GM23338 (cell line): ENCODE measurements around the gene IGF1R. TPM values are rescaled to one million over a fixed set of nuclear protein-coding genes. Genes with fewer than 3 reads are reported as not detected.

Source experiments
- ATAC-seq: fragments of 200-7000 bp; cut with Tn5 transposase; 3 replicates; pipeline ENCODE4 v1.9.1; 2020
- DNase-seq: peaks from one replicate; pipeline ENCODE4 v3.0.0-alpha.2; 2015; ENCODE audit warnings: low spot score
- H2AFZ ChIP-seq: fragments of 200-600 bp; sonication (generic); 2 replicates; pipeline ENCODE4 v1.8.0; 2016; ENCODE audit warnings: antibody characterized with exemption, mild to moderate bottlenecking, moderate library complexity
- H3F3A ChIP-seq: fragments of 200-600 bp; sonication (generic); replicated peaks from 2 replicates; pipeline ENCODE4 v1.8.0; 2017; ENCODE audit warnings: antibody characterized with exemption, mixed run types, low read depth
- H3K27ac ChIP-seq: fragments of 200-600 bp; sonication (generic); 2 replicates; pipeline ENCODE4 v1.6.1; 2016; ENCODE audit warnings: low read depth
- H3K27me3 ChIP-seq: fragments of 200-600 bp; sonication (generic); 2 replicates; pipeline ENCODE4 v1.8.0; 2016; ENCODE audit warnings: mild to moderate bottlenecking, mixed run types, moderate library complexity; ENCODE audit not compliant: insufficient read depth
- H3K36me3 ChIP-seq: fragments of 200-600 bp; sonication (generic); 2 replicates; pipeline ENCODE4 v1.8.0; 2016; ENCODE audit warnings: mild to moderate bottlenecking; ENCODE audit not compliant: insufficient read depth
- H3K4me1 ChIP-seq: fragments of 200-600 bp; sonication (generic); 2 replicates; pipeline ENCODE4 v1.8.0; 2016; ENCODE audit warnings: mild to moderate bottlenecking, moderate library complexity; ENCODE audit not compliant: insufficient read depth
- H3K4me2 ChIP-seq: fragments of 200-600 bp; sonication (generic); 2 replicates; pipeline ENCODE4 v1.7.1; 2017; ENCODE audit warnings: mixed run types
- H3K4me3 ChIP-seq: fragments of 200-600 bp; sonication (generic); 2 replicates; pipeline ENCODE4 v1.6.1; 2016; ENCODE audit warnings: mixed run types
- H3K79me2 ChIP-seq: fragments of 200-600 bp; sonication (generic); replicated peaks from 2 replicates; pipeline ENCODE4 v1.8.0; 2017; ENCODE audit warnings: mild to moderate bottlenecking; ENCODE audit not compliant: insufficient read depth
- H3K9me2 ChIP-seq: fragments of 200-600 bp; sonication (generic); 2 replicates; pipeline ENCODE4 v1.8.0; 2017; ENCODE audit not compliant: insufficient read depth
- H4K20me1 ChIP-seq: fragments of 200-600 bp; sonication (generic); replicated peaks from 2 replicates; pipeline ENCODE4 v1.8.0; 2017; ENCODE audit warnings: mild to moderate bottlenecking; ENCODE audit not compliant: insufficient read depth
- H3K27ac Mint-ChIP-seq: 2 replicates; pipeline ENCODE4 v1.8.0; 2020; ENCODE audit warnings: inconsistent platforms, mild to moderate bottlenecking, moderate library complexity, mixed read lengths
- H3K27me3 Mint-ChIP-seq: 3 replicates; pipeline ENCODE4 v1.8.0; 2022; ENCODE audit warnings: low read depth, mild to moderate bottlenecking, moderate library complexity, mixed read lengths, inconsistent platforms; ENCODE audit not compliant: insufficient read depth, poor library complexity
- H3K36me3 Mint-ChIP-seq: 3 replicates; pipeline ENCODE4 v1.8.0; 2021; ENCODE audit warnings: low read depth, mild to moderate bottlenecking, inconsistent platforms, moderate library complexity, mixed read lengths
- H3K4me1 Mint-ChIP-seq: 3 replicates; pipeline ENCODE4 v1.8.0; 2020; ENCODE audit warnings: mild to moderate bottlenecking, inconsistent platforms, mixed read lengths
- H3K4me3 Mint-ChIP-seq: 3 replicates; pipeline ENCODE4 v1.8.0; 2021; ENCODE audit warnings: moderate library complexity, mild to moderate bottlenecking, inconsistent platforms, mixed read lengths
- H3K9me3 Mint-ChIP-seq: 3 replicates; pipeline ENCODE4 v1.8.0; 2020; ENCODE audit warnings: moderate library complexity, mild to moderate bottlenecking, inconsistent platforms, mixed read lengths
- CREB1 ChIP-seq: fragments of 250-450 bp; sonication (Bioruptor Pico); IDR thresholded peaks from 2 replicates; pipeline ENCODE4 v1.5.0; 2020; ENCODE audit warnings: low read depth, mild to moderate bottlenecking, moderate library complexity
- EZH2phosphoT487 ChIP-seq: fragments of 200-600 bp; sonication (generic); IDR thresholded peaks from one replicate; pipeline ENCODE4 v1.8.1; 2018; ENCODE audit warnings: antibody characterized with exemption; ENCODE audit not compliant: unreplicated experiment
- NANOG ChIP-seq: IDR thresholded peaks from 2 replicates; pipeline ENCODE4 v1.6.1; 2016; ENCODE audit warnings: antibody characterized with exemption, borderline replicate concordance
- POLR2AphosphoS5 ChIP-seq: IDR thresholded peaks from 2 replicates; pipeline ENCODE4 v1.6.1; 2016; ENCODE audit warnings: antibody characterized with exemption, low read depth
- STAT1 ChIP-seq: IDR thresholded peaks from one replicate; pipeline ENCODE4 v1.6.1; 2016; ENCODE audit warnings: antibody characterized with exemption; ENCODE audit not compliant: unreplicated experiment
- ZNF331 ChIP-seq: fragments of 250-450 bp; sonication (Bioruptor Pico); IDR thresholded peaks from 2 replicates; pipeline ENCODE4 v1.5.0; 2020; ENCODE audit warnings: low read depth, mild to moderate bottlenecking, moderate library complexity
- polyA plus RNA-seq: library from polyadenylated mRNA; unstranded; fragments of >200 nt; fragmentation: Nextera tagmentation; extraction: Ambion mirVana; gene quantifications from 2 replicates; pipeline ENCODE4 v1.2.1, GENCODE V29; 2016
- total RNA-seq: library from RNA; depleted of rRNA; stranded (reverse); fragments of >200 nt; shearing (Covaris generic); gene quantifications from 2 replicates; pipeline ENCODE4 v1.2.3, GENCODE V29; 2014
- TF ChIP-seq, protein P1 (sequence below): IDR thresholded peaks from 2 replicates; pipeline ENCODE4 v1.6.1; 2016; ENCODE audit warnings: antibody characterized with exemption
- TF ChIP-seq, protein P2 (sequence below), 2 experiments: fragments of 200-600 bp in 1 of 2; sonication (generic) in 1 of 2; conservative IDR thresholded peaks; 2 replicates each; pipeline versions ENCODE4 v1.5.1 to v1.6.1; 2016 to 2017; ENCODE audit warnings: antibody characterized with exemption in 2 of 2, low read depth in 2 of 2, mild to moderate bottlenecking in 2 of 2, moderate library complexity in 1 of 2

Gene IGF1R
- total and polyA plus RNA-seq, 2 experiments from 2014 or later = 20.4 to 92.2 TPM

DNA sequence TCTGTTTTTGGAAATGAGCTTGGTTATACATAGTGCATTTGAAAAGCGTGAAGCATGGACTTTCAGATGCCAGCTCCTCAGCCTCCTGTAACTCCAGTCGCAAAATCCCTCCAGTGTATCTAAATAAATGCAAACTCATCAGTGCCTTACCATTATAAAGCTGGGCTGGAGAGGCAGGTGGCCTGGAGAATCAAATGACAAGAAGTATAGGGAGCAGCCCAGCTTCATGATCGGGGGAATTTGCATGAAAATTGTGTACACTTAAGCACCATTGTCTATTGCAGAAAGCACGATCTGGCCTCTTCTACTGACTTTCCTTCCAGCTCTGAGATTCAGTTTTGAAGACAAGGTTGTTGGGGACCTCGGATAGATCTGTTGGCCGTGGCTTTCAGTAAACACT is 71.7 kb downstream of the IGF1R start:
- Histone ChIP-seq H3K4me3 (peak overlapping the region; percentile 44), H3K9me2 (peaks cover 13% of the 10 kb centered on the region), H3K79me2 (peaks cover 100% of the 10 kb centered on the region), H3K27me3 (no peaks in the 10 kb centered on the region), H4K20me1 (peaks cover 69% of the 10 kb centered on the region), H3K36me3 (no peaks in the 10 kb centered on the region), H3K4me2 (peak overlapping the region; percentile 70), H3F3A (no peaks in the 10 kb centered on the region; the same call in 1 of the 2 replicates), H3K27ac (peak overlapping the region; percentile 76; the same call in 1 of the 2 replicates), H2AFZ (no peak overlapping the region), H3K4me1 (peaks cover 85% of the 10 kb centered on the region)
- Mint-ChIP-seq H3K4me3 (peak overlapping the region; percentile 38; the same call in 2 of the 3 replicates), H3K9me3 (no peaks in the 10 kb centered on the region), H3K4me1 (peaks cover 78% of the 10 kb centered on the region), H3K27ac (peak overlapping the region; percentile 68), H3K27me3 (peaks cover 9% of the 10 kb centered on the region), H3K36me3 (peaks cover 5% of the 10 kb centered on the region; the same call in 1 of the 3 replicates)
- DNase-seq (no peak), ATAC-seq (no peak)
- no peak for TF ChIP-seq STAT1
- no peak for TF ChIP-seq NANOG
- TF ChIP-seq POLR2AphosphoS5 = no peak
- TF ChIP-seq, protein P1, sequence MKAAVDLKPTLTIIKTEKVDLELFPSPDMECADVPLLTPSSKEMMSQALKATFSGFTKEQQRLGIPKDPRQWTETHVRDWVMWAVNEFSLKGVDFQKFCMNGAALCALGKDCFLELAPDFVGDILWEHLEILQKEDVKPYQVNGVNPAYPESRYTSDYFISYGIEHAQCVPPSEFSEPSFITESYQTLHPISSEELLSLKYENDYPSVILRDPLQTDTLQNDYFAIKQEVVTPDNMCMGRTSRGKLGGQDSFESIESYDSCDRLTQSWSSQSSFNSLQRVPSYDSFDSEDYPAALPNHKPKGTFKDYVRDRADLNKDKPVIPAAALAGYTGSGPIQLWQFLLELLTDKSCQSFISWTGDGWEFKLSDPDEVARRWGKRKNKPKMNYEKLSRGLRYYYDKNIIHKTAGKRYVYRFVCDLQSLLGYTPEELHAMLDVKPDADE = no peak
- TF ChIP-seq, protein P2, sequence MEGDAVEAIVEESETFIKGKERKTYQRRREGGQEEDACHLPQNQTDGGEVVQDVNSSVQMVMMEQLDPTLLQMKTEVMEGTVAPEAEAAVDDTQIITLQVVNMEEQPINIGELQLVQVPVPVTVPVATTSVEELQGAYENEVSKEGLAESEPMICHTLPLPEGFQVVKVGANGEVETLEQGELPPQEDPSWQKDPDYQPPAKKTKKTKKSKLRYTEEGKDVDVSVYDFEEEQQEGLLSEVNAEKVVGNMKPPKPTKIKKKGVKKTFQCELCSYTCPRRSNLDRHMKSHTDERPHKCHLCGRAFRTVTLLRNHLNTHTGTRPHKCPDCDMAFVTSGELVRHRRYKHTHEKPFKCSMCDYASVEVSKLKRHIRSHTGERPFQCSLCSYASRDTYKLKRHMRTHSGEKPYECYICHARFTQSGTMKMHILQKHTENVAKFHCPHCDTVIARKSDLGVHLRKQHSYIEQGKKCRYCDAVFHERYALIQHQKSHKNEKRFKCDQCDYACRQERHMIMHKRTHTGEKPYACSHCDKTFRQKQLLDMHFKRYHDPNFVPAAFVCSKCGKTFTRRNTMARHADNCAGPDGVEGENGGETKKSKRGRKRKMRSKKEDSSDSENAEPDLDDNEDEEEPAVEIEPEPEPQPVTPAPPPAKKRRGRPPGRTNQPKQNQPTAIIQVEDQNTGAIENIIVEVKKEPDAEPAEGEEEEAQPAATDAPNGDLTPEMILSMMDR (conservative IDR thresholded peaks at IDR 0.05; ENCODE audit: low read depth in 2 of 2) = no peak
- TF ChIP-seq EZH2phosphoT487 = no peak

DNA sequence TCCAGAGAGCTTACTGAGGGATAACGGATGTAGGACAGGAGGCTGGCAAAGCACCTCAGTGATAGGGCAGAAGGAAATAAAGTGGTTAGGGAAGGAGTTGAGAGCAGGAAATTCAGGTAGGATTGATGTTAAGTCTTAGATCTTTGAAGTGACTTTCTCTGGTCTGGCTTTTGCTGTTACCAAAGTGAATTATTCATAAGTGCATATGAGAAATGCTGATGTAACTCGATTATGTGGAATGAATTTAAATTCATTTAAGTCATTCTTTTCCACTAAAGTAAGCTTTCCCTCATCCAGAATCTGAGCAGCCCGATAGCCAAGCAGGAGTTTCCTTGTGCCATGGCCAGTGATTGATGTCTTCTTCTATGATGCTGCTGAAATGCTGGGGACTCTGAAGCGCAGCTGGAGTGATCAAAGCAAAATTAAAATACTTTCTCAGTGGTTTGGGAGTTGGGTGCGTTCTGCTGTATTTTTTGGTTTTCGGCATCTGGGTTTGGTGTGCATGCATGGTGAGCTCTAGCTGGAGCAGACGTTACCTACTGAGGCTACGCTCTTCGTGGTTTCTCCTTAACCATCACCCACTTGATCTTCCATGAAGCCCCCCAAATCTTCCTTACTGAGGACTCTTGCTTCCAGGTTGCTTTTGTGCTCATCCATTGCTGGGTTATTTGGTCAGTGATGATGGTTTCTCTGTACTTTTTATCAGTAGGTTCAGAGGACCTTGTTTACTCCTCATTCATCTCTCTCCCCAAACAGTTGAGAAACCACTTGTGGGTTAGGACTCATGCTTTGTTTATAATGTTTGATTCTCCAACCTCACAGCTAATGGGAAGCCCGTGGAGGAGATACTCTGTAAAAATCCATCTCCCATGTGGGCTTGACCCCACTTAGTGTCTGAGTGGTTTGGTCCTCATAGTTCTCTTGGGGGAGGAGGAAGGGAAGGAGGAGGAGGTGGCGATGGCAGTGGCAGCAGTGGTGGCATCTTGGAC is 72.5 kb downstream of the IGF1R start:
- H3K27ac ChIP-seq = no peak overlapping the region
- no peak for DNase-seq
- Mint-ChIP-seq H3K27me3 (peaks cover 9% of the 10 kb centered on the region), H3K4me3 (peak overlapping the region; percentile 38; the same call in 1 of the 3 replicates), H3K4me1 (peaks cover 77% of the 10 kb centered on the region), H3K36me3 (peaks cover 5% of the 10 kb centered on the region; the same call in 1 of the 3 replicates), H3K27ac (peak overlapping the region; percentile 68), H3K9me3 (no peaks in the 10 kb centered on the region)
- peak overlapping the region; percentile 44; the same call in 1 of the 2 replicates for H3K4me3 ChIP-seq
- H3K4me2 ChIP-seq = peak overlapping the region; percentile 70
- H2AFZ ChIP-seq = no peak overlapping the region
- H3K36me3 ChIP-seq = no peaks in the 10 kb centered on the region
- H3K79me2 ChIP-seq = peaks cover 100% of the 10 kb centered on the region
- H3F3A ChIP-seq = no peaks in the 10 kb centered on the region; the same call in 1 of the 2 replicates
- peaks cover 13% of the 10 kb centered on the region for H3K9me2 ChIP-seq
- ATAC-seq = no peak
- H3K27me3 ChIP-seq = no peaks in the 10 kb centered on the region
- H3K4me1 ChIP-seq = peaks cover 76% of the 10 kb centered on the region
- peaks cover 66% of the 10 kb centered on the region for H4K20me1 ChIP-seq
- TF ChIP-seq, protein P1 = no peak
- no peak for TF ChIP-seq STAT1
- TF ChIP-seq, protein P2 (conservative IDR thresholded peaks at IDR 0.05; ENCODE audit: low read depth in 2 of 2) = no peak
- TF ChIP-seq ZNF331 (CRISPR knock-in tag) = no peak
- TF ChIP-seq NANOG = no peak
- TF ChIP-seq EZH2phosphoT487 = no peak
- TF ChIP-seq CREB1 (CRISPR knock-in tag) = no peak
